Gastroesophageal sphincter (tissue), 4 donors: ENCODE results near the gene STX10. TPM values are rescaled to one million over a fixed set of nuclear protein-coding genes. Genes with fewer than 3 reads are reported as not detected.

ENCODE experiments used
- ATAC-seq: fragments of 150-250 bp; one replicate; pipeline ENCODE4 v1.9.1; 2016; ENCODE audit warnings: mild to moderate bottlenecking, moderate library complexity
- H3K27ac ChIP-seq, 4 donors: fragments of 200-600 bp; sonication (generic) in 3 of 4; 1 replicate in 3 of 4; 2 replicates in 1 of 4; pipeline ENCODE4 v1.5.1; 2016 to 2019
- H3K27me3 ChIP-seq: fragments of 200-600 bp; sonication (generic); one replicate; pipeline ENCODE4 v1.5.1; 2019
- H3K36me3 ChIP-seq, 2 donors: fragments of 200-600 bp; sonication (generic); one replicate each; pipeline ENCODE4 v1.5.1; 2019; ENCODE audit warnings: control low read depth in 1 of 2
- H3K4me1 ChIP-seq, 3 donors: fragments of 200-600 bp; sonication (generic); 1 replicate in 2 of 3; 2 replicates in 1 of 3; pipeline ENCODE4 v1.5.1; 2016 to 2019; ENCODE audit warnings: control low read depth in 2 of 3
- H3K4me3 ChIP-seq, 2 donors: fragments of 200-600 bp; sonication (generic); one replicate each; pipeline ENCODE4 v1.5.1; 2019; ENCODE audit warnings: mild to moderate bottlenecking in 1 of 2, moderate library complexity in 1 of 2
- H3K9me3 ChIP-seq, 3 donors: fragments of 200-600 bp; sonication (generic); one replicate each; pipeline ENCODE4 v1.5.1; 2017 to 2019; ENCODE audit warnings: control low read depth in 2 of 3
- CTCF ChIP-seq, 4 experiments: fragments of 200-600 bp in 2 of 4; fragments of 450-650 bp in 2 of 4; sonication (generic) in 1 of 4; IDR thresholded peaks; one replicate each; pipeline ENCODE4 v1.5.1; 2017 to 2019; ENCODE audit warnings: antibody characterized with exemption in 4 of 4, mild to moderate bottlenecking in 2 of 4, moderate library complexity in 2 of 4
- EP300 ChIP-seq: sonication (generic); formaldehyde crosslinking; IDR thresholded peaks from one replicate; pipeline ENCODE4 v1.6.1; 2017; ENCODE audit warnings: antibody characterized with exemption, mild to moderate bottlenecking
- POLR2A ChIP-seq, 2 donors: fragments of 450-650 bp; IDR thresholded peaks; one replicate each; pipeline ENCODE4 v1.6.1; 2017; ENCODE audit warnings: antibody characterized with exemption in 2 of 2, mild to moderate bottlenecking in 2 of 2, moderate library complexity in 1 of 2
- POLR2AphosphoS5 ChIP-seq: sonication (generic); formaldehyde crosslinking; IDR thresholded peaks from one replicate; pipeline ENCODE4 v1.6.1; 2017; ENCODE audit warnings: antibody characterized with exemption
- WGBS, 2 donors: methylation state at CpG; one replicate each; pipeline ENCODE4 v1.1.5; 2018; ENCODE audit warnings: low coverage in 1 of 2; 5-methylcytosine and 5-hydroxymethylcytosine counted together
- total RNA-seq, 4 donors: library from RNA; depleted of rRNA; stranded (reverse); fragments of >200 nt; gene quantifications; one replicate each; pipeline ENCODE4 v1.1.0, GENCODE V29; 2016

The STX10 gene
- total RNA-seq, 4 donors from 2014 or later, result 45.1 to 69.0 (median 53.0) TPM

- peak; percentile 26 for ATAC-seq
- H3K9me3 ChIP-seq, result no peaks in the 10 kb centered on the region
- WGBS, 2 donors, result 3% methylated on average over 7 of the region's 21 CpGs; no CpG with 5 or more reads in 1 of the 2 donors
These were observed 4.1 kb upstream of the STX10 start for GRCh38 chr19:13154241-13154778.

GRCh38 chr19:13153569-13154240 lies 3.5 kb upstream of the STX10 start:
- TF ChIP-seq POLR2AphosphoS5 (no peak), EP300 (no peak), POLR2A (IDR thresholded peaks at IDR 0.05) (peak in 1 of 2 donors; percentile 32), CTCF (IDR thresholded peaks at IDR 0.05) (peak in 1 of 4 experiments; percentile 49)
- peak overlapping the region; percentile 46 to 96 for H3K4me3 ChIP-seq
- H3K27me3 ChIP-seq, result no peaks in the 10 kb centered on the region
- 0% methylated on average over 6 to 10 of the region's 69 CpGs for WGBS, 2 donors
- H3K36me3 ChIP-seq, result no peaks in the 10 kb centered on the region
- peak overlapping the region; percentile 93 to 100 (median 98) for H3K27ac ChIP-seq
- H3K9me3 ChIP-seq, result no peaks in the 10 kb centered on the region
- H3K4me1 ChIP-seq, result peaks cover 0 to 54% (median 20%) of the 10 kb centered on the region in 3 donors
- ATAC-seq, result no peak

More at GRCh38 chr19:13154241-13154778, 4.1 kb upstream of the STX10 start:
- peak; percentile 98 for TF ChIP-seq POLR2AphosphoS5
- TF ChIP-seq POLR2A (IDR thresholded peaks at IDR 0.05), result peak; percentile 58 to 85
- TF ChIP-seq CTCF (IDR thresholded peaks at IDR 0.05), result peak in 2 of 4 experiments; percentile 4 to 10
- no peak for TF ChIP-seq EP300
- Histone ChIP-seq H3K4me1 (peaks cover 0 to 48% (median 16%) of the 10 kb centered on the region in 3 donors), H3K27ac (peak overlapping the region; percentile 93 to 100 (median 98)), H3K27me3 (no peaks in the 10 kb centered on the region), H3K36me3 (no peaks in the 10 kb centered on the region), H3K4me3 (peak overlapping the region; percentile 46 to 96)

GRCh38 chr19:13152974-13153568 lies 2.9 kb upstream of the STX10 start:
- ATAC-seq, result peak; percentile 40
- TF ChIP-seq CTCF (IDR thresholded peaks at IDR 0.05) (peak in 1 of 4 experiments; percentile 17), EP300 (no peak), POLR2A (IDR thresholded peaks at IDR 0.05) (peak; percentile 100), POLR2AphosphoS5 (peak; percentile 100)
- WGBS, 2 donors, result 0% methylated on average over 1 of the region's 59 CpGs; no CpG with 5 or more reads in 1 of the 2 donors
- H3K9me3 ChIP-seq, result no peaks in the 10 kb centered on the region
- H3K27me3 ChIP-seq, result no peaks in the 10 kb centered on the region
- peak overlapping the region; percentile 93 to 100 (median 98) for H3K27ac ChIP-seq
- peak overlapping the region; percentile 46 to 96 for H3K4me3 ChIP-seq
- peaks cover 0 to 60% (median 23%) of the 10 kb centered on the region in 3 donors for H3K4me1 ChIP-seq
- no peaks in the 10 kb centered on the region for H3K36me3 ChIP-seq

- no peaks in the 10 kb centered on the region for H3K9me3 ChIP-seq
- peak; percentile 0 for ATAC-seq
- H3K27ac ChIP-seq, result peak overlapping the region; percentile 93 to 100 (median 98)
- H3K36me3 ChIP-seq, result no peaks in the 10 kb centered on the region
- no peak for TF ChIP-seq POLR2A (IDR thresholded peaks at IDR 0.05)
- TF ChIP-seq CTCF (IDR thresholded peaks at IDR 0.05), result no peak
- no peak for TF ChIP-seq POLR2AphosphoS5
- TF ChIP-seq EP300, result no peak
- 0% methylated on average over 7 of the region's 25 CpGs; no CpG with 5 or more reads in 1 of the 2 donors for WGBS, 2 donors
- peaks cover 0 to 65% (median 23%) of the 10 kb centered on the region in 3 donors for H3K4me1 ChIP-seq
- H3K27me3 ChIP-seq, result no peaks in the 10 kb centered on the region
- H3K4me3 ChIP-seq, result peak overlapping the region; percentile 46 to 96
These were observed 2.3 kb upstream of the STX10 start for GRCh38 chr19:13152356-13152973.
